SU-DHL-6 (cell line): Measurements from ENCODE around the gene SLC16A6.
"Not testable (repeated sequence)": the region's sequence is repeated elsewhere in the genome, so short reads cannot be mapped to it uniquely, and the experiment has no call there.

Experiments
- H2AFZ ChIP-seq: fragments of 200-600 bp; sonication (generic); 2 replicates; pipeline ENCODE4 v1.6.1; 2014; ENCODE audit warnings: low read depth, mild to moderate bottlenecking, moderate library complexity, mixed read lengths, antibody characterized with exemption, low read length; ENCODE audit not compliant: severe bottlenecking
- H3F3A ChIP-seq: fragments of 200-600 bp; shearing (Covaris generic); 2 replicates; pipeline ENCODE4 v1.6.0; 2016; ENCODE audit warnings: antibody characterized with exemption, mild to moderate bottlenecking; ENCODE audit not compliant: insufficient read depth
- H3K27ac ChIP-seq: fragments of 200-600 bp; sonication (generic); 2 replicates; pipeline ENCODE4 v1.5.1; 2016; ENCODE audit warnings: low read depth, mild to moderate bottlenecking, low read length, moderate library complexity, mixed read lengths
- H3K27me3 ChIP-seq: fragments of 200-600 bp; sonication (generic), shearing (Covaris generic); 2 replicates; pipeline ENCODE4 v1.6.0; 2014; ENCODE audit warnings: mild to moderate bottlenecking, low read length
- H3K36me3 ChIP-seq: fragments of 200-600 bp; sonication (generic); 2 replicates; pipeline ENCODE4 v1.6.1; 2014; ENCODE audit warnings: mild to moderate bottlenecking, low read length, mixed read lengths
- H3K4me2 ChIP-seq: fragments of 300-600, 200-600 bp; shearing (Covaris generic), sonication (generic); 2 replicates; pipeline ENCODE4 v1.6.0; 2014; ENCODE audit warnings: low read length, low read depth, mild to moderate bottlenecking; ENCODE audit not compliant: poor library complexity, severe bottlenecking
- H3K4me3 ChIP-seq: fragments of 200-600 bp; sonication (generic); 2 replicates; pipeline ENCODE4 v1.5.1; 2014; ENCODE audit warnings: antibody characterized with exemption, low read length, mild to moderate bottlenecking, mixed read lengths; ENCODE audit not compliant: insufficient read depth, poor library complexity, severe bottlenecking
- H3K79me2 ChIP-seq: fragments of 200-600 bp; sonication (generic); 2 replicates; pipeline ENCODE4 v1.6.1; 2014; ENCODE audit warnings: mild to moderate bottlenecking, low read length, moderate library complexity; ENCODE audit not compliant: insufficient read depth
- H3K9ac ChIP-seq: fragments of 200-600 bp; sonication (generic); 2 replicates; pipeline ENCODE4 v1.7.0; 2014; ENCODE audit warnings: mild to moderate bottlenecking, low read length
- H3K9me2 ChIP-seq: fragments of 200-600 bp; sonication (generic); replicated peaks from 2 replicates; pipeline ENCODE4 v1.6.1; 2014; ENCODE audit warnings: low read length; ENCODE audit not compliant: insufficient read depth
- H3K9me3 ChIP-seq: fragments of 200-600 bp; sonication (generic); 2 replicates; pipeline ENCODE4 v1.6.1; 2014; ENCODE audit warnings: low read length, mixed read lengths; ENCODE audit not compliant: insufficient read depth
- H4K20me1 ChIP-seq: fragments of 200-600 bp; sonication (generic); 2 replicates; pipeline ENCODE4 v1.6.1; 2014; ENCODE audit warnings: low read depth, mild to moderate bottlenecking, antibody characterized with exemption, low read length, moderate library complexity, mixed read lengths
- CTCF ChIP-seq: fragments of 200-600 bp; sonication (generic); IDR thresholded peaks from one replicate; pipeline ENCODE4 v1.5.1; 2017; ENCODE audit warnings: antibody characterized with exemption, mild to moderate bottlenecking, low read length, moderate library complexity; ENCODE audit not compliant: insufficient read depth, poor library complexity, severe bottlenecking
- EZH2phosphoT487 ChIP-seq: fragments of 200-600 bp; sonication (generic), shearing (Covaris generic); conservative IDR thresholded peaks from 2 replicates; pipeline ENCODE4 v1.6.1; 2018; ENCODE audit warnings: mild to moderate bottlenecking, antibody characterized with exemption, low read length, moderate library complexity, mixed read lengths

Gene SLC16A6

GRCh38 chr17:68289936-68290267, 1.0 kb downstream of the SLC16A6 start:
- no peaks in the 10 kb centered on the region for H3K9me2 ChIP-seq
- H2AFZ ChIP-seq: no peak overlapping the region
- H3K27ac ChIP-seq: peak overlapping the region; percentile 98
- peak overlapping the region; percentile 100 for H3K9ac ChIP-seq
- H3F3A ChIP-seq: peaks cover 44% of the 10 kb centered on the region
- H3K36me3 ChIP-seq: peaks cover 3% of the 10 kb centered on the region; the same call in 1 of the 2 replicates
- peaks cover 80% of the 10 kb centered on the region for H3K79me2 ChIP-seq
- peak overlapping the region; percentile 92 for H3K4me2 ChIP-seq
- H4K20me1 ChIP-seq: no peaks in the 10 kb centered on the region; the same call in 1 of the 2 replicates
- no peaks in the 10 kb centered on the region for H3K27me3 ChIP-seq
- peak overlapping the region; percentile 94 for H3K4me3 ChIP-seq
- no peaks in the 10 kb centered on the region for H3K9me3 ChIP-seq
- TF ChIP-seq CTCF: no peak
- TF ChIP-seq EZH2phosphoT487: no peak

- H3K4me2 ChIP-seq: peak overlapping the region; percentile 92
- peak overlapping the region; percentile 98 for H3K27ac ChIP-seq
- peaks cover 48% of the 10 kb centered on the region for H3F3A ChIP-seq
- no peaks in the 10 kb centered on the region; the same call in 1 of the 2 replicates for H4K20me1 ChIP-seq
- no peak for TF ChIP-seq CTCF
- TF ChIP-seq EZH2phosphoT487: no peak
- H3K9me3 ChIP-seq: no peaks in the 10 kb centered on the region
- peaks cover 80% of the 10 kb centered on the region for H3K79me2 ChIP-seq
- H3K9me2 ChIP-seq: no peaks in the 10 kb centered on the region
- no peaks in the 10 kb centered on the region for H3K27me3 ChIP-seq
- H3K36me3 ChIP-seq: peaks cover 6% of the 10 kb centered on the region
- peak overlapping the region; percentile 94 for H3K4me3 ChIP-seq
- H3K9ac ChIP-seq: peak overlapping the region; percentile 100
- no peak overlapping the region for H2AFZ ChIP-seq
These were observed 1.5 kb downstream of the SLC16A6 start for GRCh38 chr17:68289473-68289872.

GRCh38 chr17:68288804-68289203, 2.1 kb downstream of the SLC16A6 start:
- H3K27me3 ChIP-seq: no peaks in the 10 kb centered on the region
- peak overlapping the region; percentile 94 for H3K4me3 ChIP-seq
- H3K9ac ChIP-seq: peak overlapping the region; percentile 100
- peak overlapping the region; percentile 98 for H3K27ac ChIP-seq
- H3K9me2 ChIP-seq: no peaks in the 10 kb centered on the region
- H3K4me2 ChIP-seq: peak overlapping the region; percentile 92
- H3K9me3 ChIP-seq: no peaks in the 10 kb centered on the region
- H3K36me3 ChIP-seq: peaks cover 8% of the 10 kb centered on the region
- H2AFZ ChIP-seq: peak overlapping the region; percentile 8
- TF ChIP-seq EZH2phosphoT487: no peak
- no peaks in the 10 kb centered on the region; the same call in 1 of the 2 replicates for H4K20me1 ChIP-seq
- H3F3A ChIP-seq: peaks cover 51% of the 10 kb centered on the region
- peaks cover 80% of the 10 kb centered on the region for H3K79me2 ChIP-seq

GRCh38 chr17:68288375-68288774, 2.6 kb downstream of the SLC16A6 start:
- peaks cover 81% of the 10 kb centered on the region for H3K79me2 ChIP-seq
- peak overlapping the region; percentile 92 for H3K4me2 ChIP-seq
- H4K20me1 ChIP-seq: no peaks in the 10 kb centered on the region; the same call in 1 of the 2 replicates
- H3K27ac ChIP-seq: peak overlapping the region; percentile 98
- peak overlapping the region; percentile 100 for H3K9ac ChIP-seq
- H3K9me3 ChIP-seq: no peaks in the 10 kb centered on the region
- H3F3A ChIP-seq: peaks cover 51% of the 10 kb centered on the region
- TF ChIP-seq CTCF (no peak), EZH2phosphoT487 (no peak)
- peak overlapping the region; percentile 8 for H2AFZ ChIP-seq
- H3K4me3 ChIP-seq: peak overlapping the region; percentile 94
- H3K27me3 ChIP-seq: no peaks in the 10 kb centered on the region
- no peaks in the 10 kb centered on the region for H3K9me2 ChIP-seq
- peaks cover 8% of the 10 kb centered on the region for H3K36me3 ChIP-seq

- H3K9me3 ChIP-seq, H3K4me2 ChIP-seq, H3K9ac ChIP-seq, H3K9me2 ChIP-seq, H3K27ac ChIP-seq, H4K20me1 ChIP-seq, H2AFZ ChIP-seq, H3K27me3 ChIP-seq, H3K4me3 ChIP-seq: not testable (repeated sequence)
- Histone ChIP-seq H3K79me2 (peaks cover 92% of the 10 kb centered on the region), H3F3A (peaks cover 13% of the 10 kb centered on the region), H3K36me3 (peaks cover 38% of the 10 kb centered on the region)
These were observed 9.0 kb downstream of the SLC16A6 start for GRCh38 chr17:68281965-68282364.
